Measurements from ENCODE around the gene ABCC4.
A peak's percentile ranks its signal among the peaks of the same experiment; 100 is the strongest.

The ABCC4 gene

DNA sequence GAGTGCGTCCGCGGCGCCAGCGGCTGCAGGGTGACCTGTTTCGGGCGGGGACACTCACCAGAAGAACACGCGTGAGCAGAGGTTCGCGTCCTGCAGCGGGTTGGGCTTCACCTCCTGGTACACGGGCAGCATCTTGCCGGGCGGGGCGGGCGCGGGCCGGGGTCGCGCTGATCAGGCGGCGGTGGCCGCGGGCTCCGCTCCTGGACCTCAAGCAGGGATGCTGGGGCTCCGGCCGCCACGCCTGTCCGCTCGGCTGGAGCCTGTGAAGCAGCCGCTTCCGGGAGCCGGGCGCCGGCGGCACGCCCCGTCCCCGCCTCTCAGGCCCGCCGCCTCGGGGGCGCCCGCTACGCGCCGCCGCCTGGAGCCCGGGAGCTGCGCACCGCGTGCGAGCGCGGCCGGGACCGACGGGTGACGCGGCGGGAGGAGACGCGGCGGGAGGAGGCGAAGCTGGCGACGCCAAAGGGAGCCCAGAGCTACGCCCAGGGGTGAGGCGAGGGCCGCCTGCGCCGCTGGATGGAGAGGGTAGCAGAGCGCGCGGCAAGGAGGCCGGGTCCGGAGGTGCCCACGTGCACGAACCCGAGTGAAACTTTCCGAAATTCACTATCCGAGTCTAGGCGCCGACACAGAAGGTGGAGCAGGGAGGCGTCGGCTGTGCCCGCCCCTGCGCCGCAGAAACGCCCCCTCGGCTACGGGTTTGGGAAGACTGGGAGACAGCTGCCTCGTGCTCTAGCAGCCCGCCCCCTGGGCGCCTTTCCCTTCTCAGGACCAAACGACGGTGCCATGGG, at the start of gene ABCC4:
Gene ABCC4 (minus strand): TSS at position 269 of the 785 bp plus-strand sequence. CDS start 137 bp downstream, at position 132.
- DNase-seq (ENCODE audit: low read depth in 2 of 2), result peak in 1 of 2 donors; percentile 24

- no peak for DNase-seq (ENCODE audit: low read depth in 2 of 2)
Observed at GRCh38 chr13:95349267-95349666, 48.0 kb upstream of the ABCC4 start.

DNA sequence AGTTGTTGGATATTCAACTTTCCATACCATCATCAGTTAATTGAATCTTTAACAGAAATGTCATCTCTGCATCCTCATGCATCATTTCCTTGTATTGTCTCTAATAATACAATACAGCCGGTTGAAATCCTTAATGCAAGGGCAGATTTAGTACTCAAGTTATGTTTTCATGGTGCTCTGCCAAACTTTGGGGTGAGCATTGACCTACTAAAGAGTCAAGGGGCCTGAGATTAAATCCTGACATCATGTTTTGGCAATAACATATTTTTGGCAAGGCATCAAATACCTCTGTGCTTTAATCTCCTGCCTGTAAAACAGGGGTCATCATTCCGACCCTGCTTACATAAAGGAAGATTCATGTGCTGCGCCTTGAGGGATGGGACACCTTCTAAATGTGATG, 42.7 kb upstream of the ABCC4 start:
- no peak for DNase-seq (ENCODE audit: low read depth in 2 of 2)

DNA sequence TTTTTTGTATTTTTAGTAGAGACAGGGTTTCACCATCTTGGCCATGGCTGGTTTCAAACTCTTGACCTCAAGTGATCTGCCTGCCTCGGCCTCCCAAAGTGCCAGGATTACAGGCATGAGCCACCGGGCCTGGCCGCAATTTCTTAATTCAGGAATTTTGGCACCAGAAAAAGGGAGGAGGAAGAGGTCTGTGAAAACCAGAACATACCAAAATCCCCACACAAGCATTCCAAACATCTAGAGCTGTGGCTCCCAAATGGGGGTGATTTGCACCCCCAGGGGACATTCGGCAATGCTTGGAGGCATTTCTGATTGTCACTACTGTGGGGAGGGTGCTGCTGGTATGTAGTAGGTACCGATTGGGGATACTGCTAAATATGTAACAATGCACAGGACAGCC, 40.2 kb upstream of the ABCC4 start:
- DNase-seq (ENCODE audit: low read depth in 2 of 2), result no peak

DNA sequence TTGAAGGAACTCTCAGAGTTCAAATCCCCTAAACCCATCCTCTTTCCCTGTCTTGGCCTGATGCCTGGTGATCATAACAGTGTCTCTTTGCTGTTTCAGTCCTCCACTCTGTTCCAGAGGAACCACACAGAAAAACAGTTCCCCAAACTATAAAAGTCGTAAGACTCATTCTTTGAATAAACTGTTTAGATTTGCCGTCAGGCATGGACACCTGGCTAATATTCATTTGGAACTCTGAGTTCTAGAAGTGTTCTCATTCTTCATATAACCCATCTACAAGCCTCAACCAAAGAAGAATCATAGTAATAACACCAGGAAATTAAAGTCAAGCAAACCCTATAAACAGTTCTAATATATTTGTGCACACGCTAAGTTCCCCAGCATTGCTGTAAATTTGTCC, 37.7 kb upstream of the ABCC4 start:
- DNase-seq (ENCODE audit: low read depth in 2 of 2), result no peak

GRCh38 chr13:95337597-95337996, 36.3 kb upstream of the ABCC4 start:
- no peak for DNase-seq (ENCODE audit: low read depth in 2 of 2)

DNA sequence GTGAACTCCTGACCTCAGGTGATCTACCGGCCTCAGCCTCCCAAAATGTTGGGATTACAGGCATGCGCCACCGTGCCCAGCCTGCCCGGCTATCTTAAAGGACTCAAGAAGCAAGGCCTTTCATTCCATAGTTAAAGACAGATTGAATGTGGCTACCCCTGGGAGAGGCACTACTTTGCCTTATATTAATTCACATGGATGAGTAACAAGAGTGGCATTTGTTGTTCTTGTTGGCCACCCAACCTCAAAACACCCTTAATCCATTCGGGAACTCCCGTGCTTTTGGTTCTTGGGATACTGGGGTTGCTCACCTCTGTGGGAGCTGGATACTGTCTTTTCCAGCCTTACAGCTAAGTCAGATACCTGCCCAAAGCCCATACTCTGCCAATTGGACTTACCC, 34.4 kb upstream of the ABCC4 start:
- no peak for DNase-seq (ENCODE audit: low read depth in 2 of 2)

GRCh38 chr13:95328386-95328785, 27.1 kb upstream of the ABCC4 start:
- no peak for DNase-seq (ENCODE audit: low read depth in 2 of 2)

GRCh38 chr13:95327190-95327589, 25.9 kb upstream of the ABCC4 start:
- DNase-seq (ENCODE audit: low read depth in 2 of 2), result no peak

DNA sequence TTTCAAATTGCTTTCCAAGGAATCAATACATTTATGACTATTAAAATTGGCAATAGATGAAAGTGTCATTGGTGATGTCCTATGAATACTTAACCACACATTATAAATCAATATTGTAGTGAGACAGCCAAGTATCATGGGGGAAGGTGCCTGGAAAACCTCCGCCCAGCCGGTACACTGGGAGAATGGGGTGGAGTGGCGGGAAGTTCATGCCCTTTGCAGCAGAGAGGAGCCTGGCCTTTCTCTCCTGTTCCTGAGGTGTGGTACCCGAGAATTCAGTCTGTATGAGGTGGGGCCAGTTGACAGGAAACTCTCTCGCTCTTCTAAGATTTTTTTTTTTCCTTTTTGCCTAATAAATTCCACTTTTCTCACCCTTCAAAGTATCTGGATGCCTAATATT, 25.4 kb upstream of the ABCC4 start:
- no peak for DNase-seq (ENCODE audit: low read depth in 2 of 2)

GRCh38 chr13:95325485-95325884, 24.2 kb upstream of the ABCC4 start:
- DNase-seq (ENCODE audit: low read depth in 2 of 2), result no peak

DNA sequence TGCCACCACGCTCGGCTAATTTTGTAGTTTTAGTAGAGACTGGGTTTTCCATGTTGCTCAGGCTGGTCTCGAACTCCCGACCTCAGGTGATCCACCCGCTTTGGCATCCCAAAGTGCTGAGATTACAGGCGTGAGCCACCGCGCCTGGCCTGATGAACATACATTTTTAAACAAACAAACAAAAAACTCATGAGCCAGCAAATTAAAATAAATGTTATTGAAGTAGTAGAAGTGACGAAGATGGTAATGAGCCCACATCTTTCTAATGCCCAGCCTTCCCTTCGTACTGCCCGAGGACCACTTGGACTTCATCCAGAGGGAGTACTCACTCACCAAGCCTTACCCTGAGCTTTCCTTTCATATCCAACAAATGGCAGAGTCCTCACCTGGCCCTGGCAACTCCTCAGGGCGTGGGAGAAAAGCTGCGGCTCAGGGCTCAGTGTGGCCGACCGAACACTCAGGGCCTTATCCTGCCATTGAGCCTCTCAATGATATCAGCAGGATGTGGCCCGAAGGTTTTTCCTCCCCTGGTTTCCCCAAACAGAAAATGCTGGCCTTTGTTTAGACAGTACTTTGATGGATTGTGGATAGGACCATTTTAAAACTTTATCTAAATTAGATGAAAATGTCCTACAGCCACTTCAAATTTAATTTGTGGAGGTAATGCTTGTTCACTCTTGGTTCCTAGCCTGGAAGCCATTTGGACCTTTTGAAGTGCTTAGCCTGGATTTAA, 22.8 kb upstream of the ABCC4 start:
- DNase-seq (ENCODE audit: low read depth in 2 of 2), result no peak

- no peak for DNase-seq (ENCODE audit: low read depth in 2 of 2)
Observed at GRCh38 chr13:95319551-95320274, 18.5 kb upstream of the ABCC4 start.

- DNase-seq (ENCODE audit: low read depth in 2 of 2), result no peak
Observed at GRCh38 chr13:95317039-95317989, 16.1 kb upstream of the ABCC4 start.

GRCh38 chr13:95315752-95316151, 14.5 kb upstream of the ABCC4 start:
- DNase-seq (ENCODE audit: low read depth in 2 of 2), result no peak

GRCh38 chr13:95307507-95307906, 6.3 kb upstream of the ABCC4 start:
- DNase-seq (ENCODE audit: low read depth in 2 of 2), result no peak

DNA sequence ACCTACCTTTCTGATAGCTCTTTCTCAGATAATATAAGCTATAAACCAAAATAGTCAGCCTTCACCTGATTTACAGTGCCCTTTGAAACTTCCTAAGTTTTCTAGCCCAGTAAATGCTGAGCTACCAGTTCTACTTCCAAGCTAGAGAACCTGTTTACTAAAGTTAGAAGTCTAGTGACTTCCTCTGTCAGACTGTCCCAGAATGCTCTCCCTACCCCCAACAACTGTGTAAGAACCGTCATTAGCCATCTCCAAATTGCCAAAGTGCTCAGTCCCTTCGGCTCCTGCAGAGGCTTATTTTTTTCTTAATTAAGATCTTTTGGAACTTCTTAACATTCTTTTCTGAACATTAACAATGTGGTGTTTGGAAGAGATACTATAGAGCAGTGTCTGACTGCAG, 3.2 kb upstream of the ABCC4 start:
- DNase-seq (ENCODE audit: low read depth in 2 of 2), result no peak

GRCh38 chr13:95301968-95302393, 730 bp upstream of the ABCC4 start:
- DNase-seq (ENCODE audit: low read depth in 2 of 2), result peak in 1 of 2 donors; percentile 1

DNA sequence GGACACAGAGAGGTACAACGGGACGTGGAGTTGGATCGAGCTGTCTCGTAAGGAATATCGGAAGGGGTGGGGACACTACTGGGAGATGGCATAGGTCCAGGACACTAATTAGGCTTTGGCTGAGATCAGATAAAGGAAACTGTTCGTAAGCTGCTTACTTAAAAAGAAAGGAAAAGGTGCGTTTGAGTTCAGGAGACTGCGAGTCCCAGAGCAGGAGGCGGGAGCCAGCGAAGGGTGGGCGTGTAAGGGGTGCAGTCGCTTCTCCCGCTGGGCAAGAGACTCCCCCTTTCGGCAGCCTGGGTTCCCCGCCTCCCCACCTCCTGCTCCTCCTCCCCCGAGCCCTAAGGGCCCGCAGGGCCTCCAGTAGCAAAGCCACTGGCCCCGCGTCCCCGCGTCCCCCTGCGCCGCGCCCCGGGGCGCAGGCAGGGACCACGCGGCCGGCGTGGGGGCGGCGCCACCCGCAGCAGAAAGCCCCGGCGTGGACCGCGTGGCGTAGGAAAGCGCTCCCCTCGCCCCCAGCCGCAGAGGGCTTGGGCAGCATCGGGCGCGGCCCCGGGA, 547 bp downstream of the ABCC4 start:
- peak; percentile 17 to 28 for DNase-seq (ENCODE audit: low read depth in 2 of 2)

DNA sequence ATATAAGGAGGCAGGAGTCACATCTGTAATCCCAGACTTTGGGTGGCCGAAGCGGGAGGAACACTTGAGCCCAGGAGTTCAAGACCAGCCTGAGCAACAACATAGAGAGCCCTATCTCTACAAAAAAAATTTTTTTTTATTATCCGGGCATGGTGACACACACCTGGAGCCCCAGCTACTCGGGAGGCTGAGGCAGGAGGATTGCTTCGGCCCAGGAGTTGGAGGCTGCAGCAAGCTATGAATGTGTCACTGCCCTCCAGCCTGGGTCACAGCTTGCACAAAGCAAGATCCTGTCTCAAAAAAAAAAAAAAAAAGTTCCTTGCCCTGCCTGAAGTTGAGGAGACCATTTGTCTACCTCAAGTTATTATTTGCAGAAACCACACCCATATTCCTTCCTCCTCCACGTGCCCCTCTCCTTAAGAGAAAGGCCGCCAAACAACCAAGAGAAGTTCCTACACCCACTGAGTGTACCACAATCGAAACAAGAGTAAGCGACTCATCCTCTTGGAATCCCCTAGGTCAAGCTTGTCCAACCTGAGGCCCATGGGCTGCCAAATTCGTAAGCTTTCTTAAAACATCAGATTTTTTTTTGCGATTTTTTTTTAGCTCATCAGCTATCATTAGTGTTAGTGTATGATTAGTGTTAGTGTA, 2.2 kb downstream of the ABCC4 start:
- no peak for DNase-seq (ENCODE audit: low read depth in 2 of 2)

Measured in activated CD8-positive, alpha-beta memory T cell treated with anti-CD3 and anti-CD28 coated beads for 4 hours (primary cell).